Measurements from ENCODE around the gene TIAM2.

DNA sequence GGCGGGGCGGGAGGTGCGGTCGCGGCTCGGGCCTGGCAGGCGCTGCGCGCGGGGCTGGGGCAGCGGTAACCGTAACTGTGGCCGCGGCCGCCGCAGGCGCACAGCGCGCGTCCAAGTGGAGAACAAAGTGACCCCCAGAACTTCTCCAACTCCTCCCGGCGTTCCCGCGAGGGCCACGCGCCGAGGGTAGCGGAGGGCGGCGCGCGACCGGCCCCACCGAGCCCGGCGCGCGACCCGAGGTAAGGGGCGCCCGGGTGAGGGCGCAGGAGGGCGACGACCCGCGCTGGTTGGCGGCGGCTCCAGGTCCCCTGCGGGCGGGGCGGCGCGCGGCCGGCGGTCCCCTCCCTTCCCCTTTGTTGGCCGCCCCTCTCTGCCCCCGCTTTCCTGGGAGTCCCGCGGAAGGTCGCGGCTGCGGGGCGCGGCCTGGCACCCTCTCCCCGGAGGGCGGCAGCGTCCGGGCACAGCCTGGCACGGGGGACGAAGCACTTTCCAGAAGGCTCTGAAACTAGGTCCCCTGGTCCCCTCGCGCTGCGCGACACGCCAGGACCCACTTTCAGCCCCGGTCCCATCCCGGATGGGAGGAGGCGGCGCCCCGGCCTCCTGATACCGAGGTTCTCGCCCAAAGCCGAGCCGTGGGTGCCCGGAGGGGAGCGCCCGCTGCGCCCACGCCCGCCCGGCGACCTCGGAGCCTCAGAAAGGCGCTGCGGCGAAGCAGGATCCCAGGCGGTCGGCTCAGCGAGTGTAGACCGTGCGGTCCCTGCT is at the start of gene TIAM2:
- TF ChIP-seq, protein P1, sequence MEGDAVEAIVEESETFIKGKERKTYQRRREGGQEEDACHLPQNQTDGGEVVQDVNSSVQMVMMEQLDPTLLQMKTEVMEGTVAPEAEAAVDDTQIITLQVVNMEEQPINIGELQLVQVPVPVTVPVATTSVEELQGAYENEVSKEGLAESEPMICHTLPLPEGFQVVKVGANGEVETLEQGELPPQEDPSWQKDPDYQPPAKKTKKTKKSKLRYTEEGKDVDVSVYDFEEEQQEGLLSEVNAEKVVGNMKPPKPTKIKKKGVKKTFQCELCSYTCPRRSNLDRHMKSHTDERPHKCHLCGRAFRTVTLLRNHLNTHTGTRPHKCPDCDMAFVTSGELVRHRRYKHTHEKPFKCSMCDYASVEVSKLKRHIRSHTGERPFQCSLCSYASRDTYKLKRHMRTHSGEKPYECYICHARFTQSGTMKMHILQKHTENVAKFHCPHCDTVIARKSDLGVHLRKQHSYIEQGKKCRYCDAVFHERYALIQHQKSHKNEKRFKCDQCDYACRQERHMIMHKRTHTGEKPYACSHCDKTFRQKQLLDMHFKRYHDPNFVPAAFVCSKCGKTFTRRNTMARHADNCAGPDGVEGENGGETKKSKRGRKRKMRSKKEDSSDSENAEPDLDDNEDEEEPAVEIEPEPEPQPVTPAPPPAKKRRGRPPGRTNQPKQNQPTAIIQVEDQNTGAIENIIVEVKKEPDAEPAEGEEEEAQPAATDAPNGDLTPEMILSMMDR (IDR thresholded peaks at IDR 0.05): no peak
- TF ChIP-seq POLR2A (IDR thresholded peaks at IDR 0.05): no peak
- TF ChIP-seq EP300 (IDR thresholded peaks at IDR 0.05): no peak

Data from tibial nerve (tissue), 4 donors.